K562 (cell line): ENCODE measurements around the gene ZNF652. TPM values are rescaled to one million over a fixed set of nuclear protein-coding genes. Genes with fewer than 3 reads are reported as not detected.

Experiments used
- GTF2A2 ChIP-seq: IDR thresholded peaks from 2 replicates; pipeline ENCODE4 v1.6.1; 2016; ENCODE audit warnings: mild to moderate bottlenecking, missing genetic modification characterization, missing compliant biosample characterization
- MAX ChIP-seq: sonication (generic); formaldehyde crosslinking; IDR thresholded peaks from 2 replicates; pipeline ENCODE4 v1.9.0; 2022; ENCODE audit warnings: mild to moderate bottlenecking, missing genetic modification reagents
- TSHZ1 ChIP-seq: fragments of 250-450 bp; sonication (Bioruptor Pico); IDR thresholded peaks from 2 replicates; pipeline ENCODE4 v1.4.0; 2020; ENCODE audit warnings: mild to moderate bottlenecking, moderate library complexity
- ZNF318 ChIP-seq, 2 experiments: fragments of 450-650 bp; IDR thresholded peaks; 2 replicates each; pipeline ENCODE4 v1.6.1; 2016; ENCODE audit warnings: mild to moderate bottlenecking in 2 of 2, borderline replicate concordance in 1 of 2, low read depth in 1 of 2, moderate library complexity in 1 of 2
- ZNF324 ChIP-seq: fragments of 250-450 bp; sonication (Bioruptor Pico); IDR thresholded peaks from 2 replicates; pipeline ENCODE4 v1.4.0; 2020; ENCODE audit warnings: mild to moderate bottlenecking
- polyA plus RNA-seq, 8 experiments: library from polyadenylated mRNA; depleted of rRNA in 4 of 8; stranded (reverse) in 5 of 8; unstranded in 3 of 8; fragments of >200 nt; fragmentation: Nextera tagmentation in 2 of 8; fragmentation: Illumina TruSeq in 1 of 8; extraction: Ambion mirVana in 2 of 8; extraction: Trizol in 1 of 8; gene quantifications; 2 replicates each; pipeline versions ENCODE4 v1.2.1 to v1.2.3, GENCODE V29; 2011 to 2014; ENCODE audit warnings: inconsistent platforms in 1 of 8, missing spikeins in 1 of 8
- total RNA-seq, 7 experiments: library from RNA; depleted of rRNA in 6 of 7; stranded (reverse); fragments of >200 nt in 6 of 7; fragmentation: Illumina TruSeq in 2 of 7; extraction: Trizol in 2 of 7; gene quantifications; 2 replicates each; pipeline versions ENCODE4 v1.2.1 to v1.2.3, GENCODE V29; 2011 to 2021; ENCODE audit warnings: low replicate concordance in 1 of 7

The ZNF652 gene
- total and polyA plus RNA-seq, 9 of the 15 experiments (the other 6 are each of a cell fraction or from before 2014, with no cell fraction given), result 5.1 to 15.5 (median 7.8) TPM

GRCh38 chr17:49361129-49361901 is 735 bp downstream of the ZNF652 start (continued):
- no peak for TF ChIP-seq TSHZ1 (CRISPR knock-in tag)
- TF ChIP-seq ZNF324 (CRISPR knock-in tag), result 0 out of 2 replicates have a peak, but pooled peaks have one; percentile 9
- TF ChIP-seq GTF2A2 (tag), result peak; percentile 64; the same call in 1 of the 2 replicates
- TF ChIP-seq ZNF318 (IDR thresholded peaks at IDR 0.05; ENCODE audit: borderline replicate concordance in 1 of 2, low read depth in 1 of 2), result no peak
- 0 out of 2 replicates have a peak, but pooled peaks have one; percentile 36 for TF ChIP-seq MAX (CRISPR knock-in tag)
